Breast epithelium (tissue), 4 donors: ENCODE results near the gene RANBP17. TPM values are rescaled to one million over a fixed set of nuclear protein-coding genes. Genes with fewer than 3 reads are reported as not detected.
A peak's percentile ranks its signal among the peaks of the same experiment; 100 is the strongest.

Source experiments
- DNase-seq, 2 donors: peaks; one replicate each; pipeline ENCODE4 v3.0.0-alpha.2; 2019; ENCODE audit warnings: low spot score in 2 of 2
- H3K27ac ChIP-seq, 2 donors: fragments of 200-600 bp; sonication (generic) in 1 of 2; one replicate each; pipeline ENCODE4 v1.5.1; 2016 to 2019; ENCODE audit warnings: mild to moderate bottlenecking in 1 of 2
- H3K27me3 ChIP-seq, 2 donors: fragments of 200-600 bp; sonication (generic) in 1 of 2; one replicate each; pipeline versions ENCODE4 v1.5.1 to v1.6.0; 2017 to 2019; ENCODE audit warnings: control low read depth in 1 of 2, mild to moderate bottlenecking in 1 of 2
- H3K36me3 ChIP-seq: fragments of 200-600 bp; one replicate; pipeline ENCODE4 v1.5.1; 2019
- H3K4me1 ChIP-seq, 2 donors: fragments of 200-600 bp; sonication (generic); one replicate each; pipeline ENCODE4 v1.5.1; 2016 to 2019; ENCODE audit warnings: control low read depth in 1 of 2
- H3K4me3 ChIP-seq, 3 donors: fragments of 200-600 bp; sonication (generic); 1 replicate in 2 of 3; 2 replicates in 1 of 3; pipeline ENCODE4 v1.5.1; 2016 to 2019; ENCODE audit warnings: mild to moderate bottlenecking in 3 of 3, moderate library complexity in 2 of 3
- H3K9me3 ChIP-seq, 2 donors: fragments of 200-600 bp; sonication (generic) in 1 of 2; one replicate each; pipeline ENCODE4 v1.5.1; 2016 to 2019; ENCODE audit warnings: control low read depth in 1 of 2
- POLR2A ChIP-seq: fragments of 450-650 bp; IDR thresholded peaks from one replicate; pipeline ENCODE4 v1.6.1; 2016; ENCODE audit warnings: antibody characterized with exemption, mild to moderate bottlenecking, moderate library complexity
- POLR2AphosphoS5 ChIP-seq, 3 donors: sonication (generic); formaldehyde crosslinking; IDR thresholded peaks; one replicate each; pipeline ENCODE4 v1.6.1; 2017; ENCODE audit warnings: antibody characterized with exemption in 3 of 3
- intact Hi-C: fragments of 100-400 bp; cut with DNase I; formaldehyde crosslinking; loops from one replicate; pipeline ENCODE4 v1.15.1; 2023; ENCODE audit warnings: low total_unique reads
- total RNA-seq, 3 donors: library from RNA; depleted of rRNA; stranded (reverse); fragments of >200 nt; gene quantifications; one replicate each; pipeline ENCODE4 v1.1.0, GENCODE V29; 2016
- TF ChIP-seq, protein P1 (sequence below), 3 donors: fragments of 450-650 bp; IDR thresholded peaks; one replicate each; pipeline ENCODE4 v1.5.1; 2016 to 2017; ENCODE audit warnings: antibody characterized with exemption in 3 of 3, mild to moderate bottlenecking in 3 of 3, moderate library complexity in 3 of 3

RANBP17 gene
- total RNA-seq, 3 donors from 2014 or later = 6.9 to 28.4 (median 13.4) TPM

DNA sequence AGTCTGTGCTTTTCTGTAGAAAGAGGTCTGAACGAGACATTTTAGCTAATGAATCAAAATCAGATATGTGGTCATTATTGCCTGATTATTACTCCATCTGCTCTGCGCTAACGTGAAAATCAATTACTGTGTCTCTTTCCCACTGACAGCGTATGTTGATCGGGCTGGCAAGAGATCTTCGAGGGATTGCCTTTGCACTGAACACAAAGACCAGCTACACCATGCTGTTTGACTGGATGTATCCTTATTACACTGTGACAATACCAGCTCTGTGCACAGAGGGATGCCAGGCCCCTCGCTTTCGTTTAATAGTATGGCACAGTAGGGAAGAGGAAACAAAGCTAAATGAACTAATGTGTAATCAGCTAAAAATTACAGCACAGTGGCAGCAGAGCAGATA lies 343.6 kb downstream of the RANBP17 start:
- H3K4me3 ChIP-seq = no peak overlapping the region
- no peaks in the 10 kb centered on the region for H3K27me3 ChIP-seq
- TF ChIP-seq POLR2AphosphoS5 (IDR thresholded peaks at IDR 0.05) (no peak), POLR2A (no peak)
- TF ChIP-seq, protein P1, sequence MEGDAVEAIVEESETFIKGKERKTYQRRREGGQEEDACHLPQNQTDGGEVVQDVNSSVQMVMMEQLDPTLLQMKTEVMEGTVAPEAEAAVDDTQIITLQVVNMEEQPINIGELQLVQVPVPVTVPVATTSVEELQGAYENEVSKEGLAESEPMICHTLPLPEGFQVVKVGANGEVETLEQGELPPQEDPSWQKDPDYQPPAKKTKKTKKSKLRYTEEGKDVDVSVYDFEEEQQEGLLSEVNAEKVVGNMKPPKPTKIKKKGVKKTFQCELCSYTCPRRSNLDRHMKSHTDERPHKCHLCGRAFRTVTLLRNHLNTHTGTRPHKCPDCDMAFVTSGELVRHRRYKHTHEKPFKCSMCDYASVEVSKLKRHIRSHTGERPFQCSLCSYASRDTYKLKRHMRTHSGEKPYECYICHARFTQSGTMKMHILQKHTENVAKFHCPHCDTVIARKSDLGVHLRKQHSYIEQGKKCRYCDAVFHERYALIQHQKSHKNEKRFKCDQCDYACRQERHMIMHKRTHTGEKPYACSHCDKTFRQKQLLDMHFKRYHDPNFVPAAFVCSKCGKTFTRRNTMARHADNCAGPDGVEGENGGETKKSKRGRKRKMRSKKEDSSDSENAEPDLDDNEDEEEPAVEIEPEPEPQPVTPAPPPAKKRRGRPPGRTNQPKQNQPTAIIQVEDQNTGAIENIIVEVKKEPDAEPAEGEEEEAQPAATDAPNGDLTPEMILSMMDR (IDR thresholded peaks at IDR 0.05) = no peak
- no peaks in the 10 kb centered on the region for H3K4me1 ChIP-seq
- H3K9me3 ChIP-seq = no peaks in the 10 kb centered on the region
- intact Hi-C loops = no loop called here
- DNase-seq = no peak
- H3K36me3 ChIP-seq = no peaks in the 10 kb centered on the region
- H3K27ac ChIP-seq = no peak overlapping the region

DNA sequence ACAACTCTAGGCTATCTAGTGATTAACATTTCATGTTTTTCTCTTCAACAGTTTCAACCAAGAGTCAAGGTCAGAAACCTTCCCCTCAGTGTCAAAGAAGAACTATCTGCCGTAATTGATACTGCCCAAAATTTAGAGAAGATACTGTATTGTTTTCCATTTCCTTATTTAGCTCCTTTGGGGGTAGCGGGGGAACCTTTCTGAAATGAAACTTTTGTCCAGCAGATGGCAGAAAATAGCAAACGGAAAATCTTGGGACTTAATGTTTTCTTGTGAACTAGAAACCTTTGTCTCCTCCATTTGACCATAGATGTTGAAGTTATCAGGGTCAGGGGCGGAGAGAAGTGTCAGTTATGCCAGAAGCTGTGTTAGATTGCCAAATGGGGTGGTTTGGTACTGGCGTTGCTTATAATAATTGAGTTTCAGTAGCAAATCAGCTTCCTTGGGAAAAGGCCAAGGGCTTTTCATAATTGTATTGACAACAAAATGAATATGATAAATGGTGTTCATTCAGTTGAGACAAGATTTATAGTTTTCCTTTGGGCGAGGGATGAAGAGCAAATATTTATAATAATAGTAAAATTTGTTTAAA lies 345.5 kb downstream of the RANBP17 start:
- no peaks in the 10 kb centered on the region for H3K36me3 ChIP-seq
- no peaks in the 10 kb centered on the region for H3K4me1 ChIP-seq
- no peaks in the 10 kb centered on the region for H3K27me3 ChIP-seq
- TF ChIP-seq, protein P1 (IDR thresholded peaks at IDR 0.05) = peak in 2 of 3 donors; percentile 10 to 27
- no peak for TF ChIP-seq POLR2AphosphoS5 (IDR thresholded peaks at IDR 0.05)
- no peak for DNase-seq
- no peak overlapping the region for H3K27ac ChIP-seq
- H3K9me3 ChIP-seq = no peaks in the 10 kb centered on the region
- intact Hi-C loops = no loop called here
- no peak overlapping the region for H3K4me3 ChIP-seq

DNA sequence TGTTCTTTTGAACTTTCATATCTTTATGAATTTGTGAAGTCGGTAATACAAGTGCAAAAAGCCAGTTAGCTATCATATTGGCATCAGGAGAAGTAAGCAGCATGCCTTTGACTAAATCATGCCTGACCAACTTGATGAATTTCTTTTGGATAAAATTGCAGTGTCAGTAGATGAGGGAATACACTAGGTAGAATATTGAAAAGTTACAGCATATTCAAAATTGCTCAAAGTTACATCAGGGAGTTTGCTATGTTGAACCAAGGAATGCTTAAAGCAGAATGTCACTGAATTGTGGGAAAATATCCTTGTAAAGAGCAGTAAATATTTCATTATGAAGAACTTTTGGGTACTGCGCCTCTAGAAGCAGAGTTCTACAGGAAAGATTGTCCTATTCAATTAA lies 360.1 kb downstream of the RANBP17 start:
- Histone ChIP-seq H3K4me3 (no peak overlapping the region), H3K36me3 (no peaks in the 10 kb centered on the region), H3K9me3 (no peaks in the 10 kb centered on the region), H3K27ac (no peak overlapping the region), H3K4me1 (no peaks in the 10 kb centered on the region), H3K27me3 (no peaks in the 10 kb centered on the region)
- DNase-seq = no peak
- no peak for TF ChIP-seq POLR2A
- TF ChIP-seq POLR2AphosphoS5 (IDR thresholded peaks at IDR 0.05) = no peak
- TF ChIP-seq, protein P1 (IDR thresholded peaks at IDR 0.05) = no peak
- intact Hi-C loops = no loop called here

DNA sequence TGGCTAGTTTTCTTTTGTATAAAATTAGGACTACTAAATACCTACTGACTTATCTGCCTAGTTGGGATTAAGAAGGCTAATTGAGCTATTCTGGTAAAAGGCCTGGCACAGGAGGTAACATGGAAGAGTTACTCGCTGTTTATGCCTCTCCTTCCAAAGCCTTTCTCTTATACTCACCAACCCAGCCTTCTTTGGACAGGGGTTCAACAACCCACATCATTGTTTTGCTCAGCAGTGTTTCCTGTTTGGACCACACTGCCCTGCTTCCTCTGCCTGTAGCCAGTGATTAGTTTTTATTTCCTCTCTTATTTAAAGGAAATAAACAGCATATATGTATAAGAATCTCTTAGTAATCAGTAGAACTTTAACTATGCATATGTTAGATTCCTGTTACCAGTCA lies 362.1 kb downstream of the RANBP17 start:
- intact Hi-C loops = no loop called here
- TF ChIP-seq, protein P1 (IDR thresholded peaks at IDR 0.05) = no peak
- TF ChIP-seq POLR2A = no peak
- no peak for TF ChIP-seq POLR2AphosphoS5 (IDR thresholded peaks at IDR 0.05)

DNA sequence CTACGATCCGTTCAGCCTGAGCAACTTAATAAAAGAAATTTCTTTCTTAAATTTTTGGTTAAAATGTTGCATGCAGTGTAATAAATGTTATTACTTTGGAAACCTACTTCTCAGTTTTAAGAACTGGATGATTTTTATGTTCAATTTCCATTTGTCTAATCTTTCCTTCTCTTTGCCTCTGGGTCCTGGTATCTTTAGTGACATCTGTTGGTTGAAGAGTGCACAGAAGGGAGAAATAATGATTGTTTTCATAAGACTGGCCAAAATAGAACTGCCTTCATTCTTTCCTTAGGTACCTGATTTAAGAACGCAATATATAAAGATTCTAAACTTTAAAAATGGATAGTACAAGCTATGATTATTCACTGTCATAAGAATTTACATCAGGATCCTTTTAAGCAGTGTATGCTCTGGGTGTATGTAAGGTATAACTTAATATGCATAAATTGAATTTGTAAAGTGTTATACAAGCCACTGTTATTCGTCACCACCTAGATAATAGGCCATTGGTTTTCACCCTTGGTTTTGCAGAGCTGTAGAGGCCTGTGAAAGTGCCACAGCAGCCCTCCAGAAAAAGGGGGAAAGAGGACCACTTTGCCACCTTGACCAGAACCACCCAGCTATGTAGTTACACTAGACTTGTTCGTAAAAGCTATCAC lies 364.4 kb downstream of the RANBP17 start:
- H3K4me1 ChIP-seq = no peaks in the 10 kb centered on the region
- TF ChIP-seq POLR2AphosphoS5 (IDR thresholded peaks at IDR 0.05) (no peak), POLR2A (no peak)
- TF ChIP-seq, protein P1 (IDR thresholded peaks at IDR 0.05) = no peak
- H3K27ac ChIP-seq = no peak overlapping the region
- no peaks in the 10 kb centered on the region for H3K27me3 ChIP-seq
- no peaks in the 10 kb centered on the region for H3K9me3 ChIP-seq
- H3K36me3 ChIP-seq = no peaks in the 10 kb centered on the region
- H3K4me3 ChIP-seq = no peak overlapping the region
- intact Hi-C loops = no loop called here
- DNase-seq = no peak

More for the DNA sequence above, 362.1 kb downstream of the RANBP17 start:
- Histone ChIP-seq H3K9me3 (no peaks in the 10 kb centered on the region), H3K4me3 (no peak overlapping the region), H3K36me3 (no peaks in the 10 kb centered on the region), H3K4me1 (no peaks in the 10 kb centered on the region), H3K27me3 (no peaks in the 10 kb centered on the region), H3K27ac (no peak overlapping the region)
- DNase-seq = no peak
